Activated CD8-positive, alpha-beta memory T cell treated with anti-CD3 and anti-CD28 coated beads, Interleukin-2, amount 50 U/mL, for 24 hours (primary cell): ENCODE results near the gene AKT2.

Source experiments
- DNase-seq: peaks from one replicate; pipeline ENCODE4 v3.0.0-alpha.2; 2020; ENCODE audit errors: extremely low read depth

AKT2 gene

GRCh38 chr19:40273469-40274360 lies 11.4 kb downstream of the AKT2 start:
- DNase-seq: no peak

GRCh38 chr19:40272261-40272660 lies 12.9 kb downstream of the AKT2 start:
- DNase-seq: no peak

GRCh38 chr19:40271706-40272105 lies 13.4 kb downstream of the AKT2 start:
- no peak for DNase-seq

- no peak for DNase-seq
Measured at GRCh38 chr19:40270362-40271089, 14.6 kb downstream of the AKT2 start.

GRCh38 chr19:40269216-40269940 lies 15.8 kb downstream of the AKT2 start:
- DNase-seq: no peak

GRCh38 chr19:40267601-40267997 lies 17.5 kb downstream of the AKT2 start:
- DNase-seq: no peak

GRCh38 chr19:40266912-40267600 lies 18.1 kb downstream of the AKT2 start:
- no peak for DNase-seq

GRCh38 chr19:40266119-40266518 lies 19.0 kb downstream of the AKT2 start:
- no peak for DNase-seq

GRCh38 chr19:40265763-40266099 lies 19.4 kb downstream of the AKT2 start:
- no peak for DNase-seq

GRCh38 chr19:40265055-40265762 lies 19.9 kb downstream of the AKT2 start:
- no peak for DNase-seq

GRCh38 chr19:40264314-40265054 lies 20.7 kb downstream of the AKT2 start:
- DNase-seq: no peak

- no peak for DNase-seq
Measured at GRCh38 chr19:40263440-40264313, 21.5 kb downstream of the AKT2 start.

- no peak for DNase-seq
Measured at GRCh38 chr19:40262422-40262821, 22.7 kb downstream of the AKT2 start.

- no peak for DNase-seq
Measured at GRCh38 chr19:40261631-40262030, 23.5 kb downstream of the AKT2 start.

GRCh38 chr19:40257096-40257517 lies 28.0 kb downstream of the AKT2 start:
- DNase-seq: no peak

GRCh38 chr19:40256512-40256911 lies 28.6 kb downstream of the AKT2 start:
- DNase-seq: no peak

- no peak for DNase-seq
Measured at GRCh38 chr19:40255619-40256166, 29.5 kb downstream of the AKT2 start.

GRCh38 chr19:40254714-40255418 lies 30.3 kb downstream of the AKT2 start:
- DNase-seq: no peak
